GM12801 (cell line): ENCODE data around the gene DCAF4.

ENCODE experiments used
- TF ChIP-seq, protein P1 (sequence below): IDR thresholded peaks from one replicate; pipeline ENCODE4 v1.5.1; 2011; ENCODE audit warnings: control low read depth; ENCODE audit not compliant: insufficient read length; ENCODE audit errors: extremely low read depth

Gene DCAF4

GRCh38 chr14:72882047-72882446 is 44.2 kb upstream of the DCAF4 start:
- TF ChIP-seq, protein P1, sequence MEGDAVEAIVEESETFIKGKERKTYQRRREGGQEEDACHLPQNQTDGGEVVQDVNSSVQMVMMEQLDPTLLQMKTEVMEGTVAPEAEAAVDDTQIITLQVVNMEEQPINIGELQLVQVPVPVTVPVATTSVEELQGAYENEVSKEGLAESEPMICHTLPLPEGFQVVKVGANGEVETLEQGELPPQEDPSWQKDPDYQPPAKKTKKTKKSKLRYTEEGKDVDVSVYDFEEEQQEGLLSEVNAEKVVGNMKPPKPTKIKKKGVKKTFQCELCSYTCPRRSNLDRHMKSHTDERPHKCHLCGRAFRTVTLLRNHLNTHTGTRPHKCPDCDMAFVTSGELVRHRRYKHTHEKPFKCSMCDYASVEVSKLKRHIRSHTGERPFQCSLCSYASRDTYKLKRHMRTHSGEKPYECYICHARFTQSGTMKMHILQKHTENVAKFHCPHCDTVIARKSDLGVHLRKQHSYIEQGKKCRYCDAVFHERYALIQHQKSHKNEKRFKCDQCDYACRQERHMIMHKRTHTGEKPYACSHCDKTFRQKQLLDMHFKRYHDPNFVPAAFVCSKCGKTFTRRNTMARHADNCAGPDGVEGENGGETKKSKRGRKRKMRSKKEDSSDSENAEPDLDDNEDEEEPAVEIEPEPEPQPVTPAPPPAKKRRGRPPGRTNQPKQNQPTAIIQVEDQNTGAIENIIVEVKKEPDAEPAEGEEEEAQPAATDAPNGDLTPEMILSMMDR = no peak

DNA sequence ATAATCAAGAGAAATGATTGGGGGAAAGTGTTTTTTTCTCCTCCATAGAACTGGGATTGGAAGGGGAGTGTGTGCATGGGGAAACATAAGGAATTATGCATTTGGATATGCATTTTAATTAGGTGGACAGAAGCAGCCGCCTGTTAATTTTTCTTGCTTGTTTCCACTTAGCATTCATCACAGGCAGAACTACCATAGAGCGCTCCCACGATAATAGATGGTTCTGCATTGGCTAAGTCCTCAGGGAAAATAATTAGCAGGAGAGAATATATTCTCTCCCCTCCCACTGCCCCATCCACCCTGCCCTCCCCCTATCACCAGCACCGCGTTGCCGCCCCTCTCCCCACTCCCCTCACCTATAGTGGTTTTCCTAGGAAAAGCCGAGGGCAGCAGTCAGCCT is 43.8 kb upstream of the DCAF4 start:
- TF ChIP-seq, protein P1 = no peak

GRCh38 chr14:72883109-72883508 is 43.2 kb upstream of the DCAF4 start:
- TF ChIP-seq, protein P1 = no peak

DNA sequence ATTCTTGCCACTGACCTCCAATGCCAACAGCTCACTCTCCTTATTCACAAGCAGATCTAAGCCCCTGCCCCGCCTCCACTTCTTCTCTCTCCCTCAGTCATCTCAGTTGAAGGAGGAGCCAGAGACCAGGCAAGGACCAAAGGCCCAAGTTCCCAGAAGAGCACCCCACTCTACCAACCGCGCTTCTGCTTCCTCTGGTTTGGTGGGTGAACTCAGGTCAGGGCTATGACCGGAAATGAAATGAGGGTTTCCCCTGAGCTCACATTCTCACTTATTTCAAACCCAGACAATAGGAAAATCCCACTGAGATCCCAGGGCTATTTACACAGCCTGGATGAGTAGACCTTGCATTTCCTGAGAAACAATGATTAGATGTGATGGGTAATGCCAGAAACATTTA is 42.3 kb upstream of the DCAF4 start:
- TF ChIP-seq, protein P1 = no peak

DNA sequence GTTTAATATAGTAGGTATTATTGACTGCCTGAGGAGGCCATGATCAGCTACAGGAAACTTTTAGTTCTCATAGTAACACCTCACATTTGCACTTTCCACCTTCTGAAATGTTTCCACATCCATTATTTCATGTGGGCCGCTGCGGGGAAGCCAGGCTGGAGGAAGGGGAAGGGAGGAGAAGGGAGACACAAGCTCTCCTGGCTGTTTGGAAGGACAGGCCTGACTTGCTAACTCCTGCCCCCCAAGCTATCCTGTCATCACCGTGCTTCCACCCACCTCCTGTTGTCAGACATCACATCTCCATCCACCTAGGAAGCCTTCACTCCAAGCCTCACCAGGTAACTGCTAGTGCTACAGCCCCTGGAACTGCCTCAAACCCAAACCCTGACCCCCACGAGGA is 41.9 kb upstream of the DCAF4 start:
- TF ChIP-seq, protein P1 = no peak

DNA sequence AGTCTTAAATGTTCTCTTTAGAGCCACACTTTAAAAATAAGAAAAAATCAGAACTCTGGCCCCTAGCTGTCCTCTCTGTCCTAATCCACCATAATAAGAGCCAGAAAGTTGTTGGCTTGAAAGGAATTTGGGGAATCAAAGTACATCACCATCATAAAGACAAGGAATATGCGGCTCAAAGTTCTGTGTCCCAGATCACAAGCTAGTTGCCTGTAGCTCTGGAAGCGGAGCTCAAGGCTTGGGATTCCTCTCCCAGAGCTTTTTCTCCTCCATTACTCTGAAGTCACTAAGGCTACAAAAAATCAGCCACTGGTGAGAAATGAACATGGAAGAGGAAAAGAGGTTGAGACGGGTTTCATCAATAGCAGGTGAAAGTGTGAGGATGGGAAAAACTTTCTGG is 38.8 kb upstream of the DCAF4 start:
- TF ChIP-seq, protein P1 = no peak

DNA sequence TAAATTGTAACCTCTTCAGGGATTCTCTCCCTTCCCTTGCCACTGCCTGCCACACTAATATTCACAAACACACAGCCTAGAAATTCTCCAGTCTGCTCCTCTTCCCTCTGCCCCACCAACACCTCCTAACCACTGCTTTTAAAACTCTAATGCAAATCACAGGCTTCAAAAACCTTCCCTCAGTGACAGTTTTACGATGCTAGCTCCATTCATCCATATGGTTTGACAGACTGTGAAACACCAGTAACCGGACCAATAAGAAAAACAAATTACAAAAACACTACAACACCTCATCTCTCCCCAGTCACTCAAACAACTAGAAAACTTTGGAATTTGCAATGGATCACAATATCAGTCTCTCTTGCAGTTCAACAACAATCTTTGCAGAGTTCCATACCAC is 38.1 kb upstream of the DCAF4 start:
- TF ChIP-seq, protein P1 = no peak
